ENCODE data around the gene FAM53A. TPM values are rescaled to one million over a fixed set of nuclear protein-coding genes. Genes with fewer than 3 reads are reported as not detected.

Gene FAM53A
- total RNA-seq, 1 donor from 2014 or later, result 2.4 TPM

DNA sequence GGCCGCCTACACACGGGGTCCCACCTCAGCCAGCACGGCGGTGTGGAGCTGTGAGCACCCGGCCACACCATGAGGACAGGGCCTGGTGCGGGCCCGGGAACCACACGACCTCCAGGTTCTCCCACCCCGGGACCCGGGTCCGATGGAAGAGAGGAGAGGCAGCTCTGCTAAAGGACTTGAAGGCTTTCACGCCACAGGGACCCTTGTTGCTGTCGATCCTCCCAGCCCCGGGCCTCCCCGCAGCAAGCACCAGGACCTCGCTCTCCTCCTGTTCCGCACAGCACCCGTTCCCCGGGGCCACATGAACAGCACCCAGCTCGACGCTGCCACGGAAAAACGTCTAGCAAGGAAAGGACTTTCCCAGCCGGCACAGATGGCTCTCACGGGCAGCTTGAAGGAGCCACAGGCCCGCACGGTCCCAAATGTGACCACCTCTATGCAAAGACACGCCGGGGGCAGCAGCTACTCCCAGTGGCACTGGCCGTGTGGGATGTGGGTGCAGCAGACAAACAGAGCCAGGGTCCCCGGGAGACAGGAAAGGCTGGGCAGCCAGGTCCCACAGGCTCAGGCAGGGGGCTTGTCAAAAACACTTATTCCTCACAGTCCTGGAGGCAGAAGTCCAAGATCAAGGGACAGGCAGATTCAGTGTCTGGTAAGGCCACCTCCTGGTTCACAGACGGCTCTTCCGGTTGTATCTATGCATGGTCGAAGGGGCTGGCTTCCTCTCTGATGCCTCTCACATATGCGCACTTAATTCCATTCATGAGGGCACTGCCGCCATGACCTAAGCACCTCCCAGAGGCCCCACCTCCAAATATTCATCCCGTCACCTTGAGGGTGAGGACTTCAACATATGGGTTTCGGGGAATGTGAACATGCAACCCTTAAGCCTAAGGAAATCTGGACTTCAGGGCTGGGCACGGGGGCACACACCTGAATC, 24.7 kb downstream of the FAM53A start:
- DNase-seq, result no peak

- no peak for DNase-seq
Measured at GRCh38 chr4:1658581-1658980, 25.5 kb downstream of the FAM53A start.

DNA sequence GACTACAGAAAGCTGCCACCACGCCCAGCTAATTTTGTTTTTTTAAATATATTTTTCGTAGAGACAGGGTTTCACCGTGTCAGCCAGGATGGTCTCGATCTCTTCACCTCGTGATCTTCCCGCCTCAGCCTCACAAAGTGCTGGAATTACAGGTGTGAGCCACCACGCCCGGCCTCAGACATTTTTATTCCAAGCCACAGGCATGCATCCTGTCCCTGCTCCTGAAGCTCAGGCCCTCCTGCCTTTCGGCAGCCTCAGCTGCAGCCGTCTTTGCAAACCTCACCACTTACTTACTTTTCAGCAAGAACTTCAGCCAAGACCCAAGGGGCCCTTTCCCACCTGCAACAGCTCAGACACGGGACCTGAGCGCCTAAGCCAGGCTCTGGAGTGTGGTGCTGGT, 26.0 kb downstream of the FAM53A start:
- DNase-seq, result no peak

GRCh38 chr4:1656986-1657385, 27.1 kb downstream of the FAM53A start:
- no peak for DNase-seq

DNA sequence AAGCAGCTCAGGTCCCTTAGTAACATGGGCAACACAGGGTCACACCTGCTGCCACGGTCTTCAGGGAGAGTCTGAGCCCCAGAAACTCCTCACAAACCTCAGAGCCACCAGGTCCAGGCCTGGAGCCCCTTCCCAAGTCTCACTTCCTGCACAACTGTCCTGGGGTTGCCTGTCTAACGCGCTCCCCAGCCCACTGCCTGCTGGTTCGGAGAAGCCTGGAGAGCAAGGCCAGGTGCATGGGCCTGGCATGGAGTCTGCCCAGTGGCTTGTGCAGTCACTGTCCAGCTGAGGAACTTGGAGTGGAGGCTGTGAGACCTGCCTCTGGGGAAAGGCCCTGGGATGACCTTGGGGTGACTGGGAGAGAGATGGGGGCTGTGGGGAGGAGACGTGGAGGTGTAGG, 28.0 kb downstream of the FAM53A start:
- DNase-seq, result no peak

DNA sequence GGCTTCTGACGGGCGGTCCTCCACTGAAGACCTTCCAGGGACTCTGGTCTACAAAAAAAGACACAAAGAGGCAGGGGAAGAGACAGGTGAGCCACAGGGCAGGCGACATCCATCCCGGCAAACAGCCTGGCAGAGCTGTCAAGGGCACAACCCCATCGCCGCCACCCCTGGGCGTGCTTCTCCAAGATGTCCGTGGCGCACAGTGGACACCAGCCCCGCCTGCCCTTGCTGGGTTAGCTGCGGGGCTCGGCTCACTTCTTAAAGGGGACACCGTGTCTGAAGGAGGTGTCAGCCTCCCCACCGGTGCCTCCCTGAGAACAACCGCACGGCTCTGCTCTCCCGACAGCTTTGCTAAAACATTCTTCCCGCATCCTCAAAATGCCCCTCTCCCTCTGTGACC, 28.4 kb downstream of the FAM53A start:
- DNase-seq, result no peak

DNA sequence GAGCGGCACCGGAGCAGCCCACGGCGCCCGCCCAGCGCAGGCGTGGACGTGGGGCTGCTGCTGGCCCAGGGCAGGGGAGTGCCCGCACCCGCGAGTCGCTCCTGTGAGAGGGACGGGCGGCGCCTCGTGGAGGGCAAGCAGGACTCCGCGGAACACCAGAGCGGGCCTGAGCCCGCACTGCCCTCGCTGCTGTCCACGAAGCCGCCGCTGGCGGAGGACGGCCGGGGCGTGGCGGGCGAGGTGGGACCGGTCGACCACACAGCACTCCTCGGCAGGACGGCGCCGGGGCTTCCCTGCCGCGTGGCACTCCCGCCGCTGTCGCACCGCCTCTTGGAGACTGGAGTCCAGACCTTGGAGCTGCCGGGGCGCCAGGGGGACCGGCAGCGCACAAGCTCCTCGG, 29.0 kb downstream of the FAM53A start:
- DNase-seq, result no peak

GRCh38 chr4:1654216-1654955, 29.7 kb downstream of the FAM53A start:
- DNase-seq, result no peak

- no peak for DNase-seq
Measured at GRCh38 chr4:1653776-1654175, 30.3 kb downstream of the FAM53A start.

- DNase-seq, result no peak
Measured at GRCh38 chr4:1652088-1652487, 32.0 kb downstream of the FAM53A start.

GRCh38 chr4:1651609-1652008, 32.5 kb downstream of the FAM53A start:
- no peak for DNase-seq

- DNase-seq, result no peak
Measured at GRCh38 chr4:1648962-1649361, 35.2 kb downstream of the FAM53A start.

GRCh38 chr4:1647432-1647831, 36.7 kb downstream of the FAM53A start:
- no peak for DNase-seq

GRCh38 chr4:1646690-1647089, 37.4 kb downstream of the FAM53A start:
- DNase-seq, result no peak

- DNase-seq, result no peak
Measured at GRCh38 chr4:1644891-1645657, 39.0 kb downstream of the FAM53A start.

- no peak for DNase-seq
Measured at GRCh38 chr4:1643971-1644735, 40.0 kb downstream of the FAM53A start.

DNA sequence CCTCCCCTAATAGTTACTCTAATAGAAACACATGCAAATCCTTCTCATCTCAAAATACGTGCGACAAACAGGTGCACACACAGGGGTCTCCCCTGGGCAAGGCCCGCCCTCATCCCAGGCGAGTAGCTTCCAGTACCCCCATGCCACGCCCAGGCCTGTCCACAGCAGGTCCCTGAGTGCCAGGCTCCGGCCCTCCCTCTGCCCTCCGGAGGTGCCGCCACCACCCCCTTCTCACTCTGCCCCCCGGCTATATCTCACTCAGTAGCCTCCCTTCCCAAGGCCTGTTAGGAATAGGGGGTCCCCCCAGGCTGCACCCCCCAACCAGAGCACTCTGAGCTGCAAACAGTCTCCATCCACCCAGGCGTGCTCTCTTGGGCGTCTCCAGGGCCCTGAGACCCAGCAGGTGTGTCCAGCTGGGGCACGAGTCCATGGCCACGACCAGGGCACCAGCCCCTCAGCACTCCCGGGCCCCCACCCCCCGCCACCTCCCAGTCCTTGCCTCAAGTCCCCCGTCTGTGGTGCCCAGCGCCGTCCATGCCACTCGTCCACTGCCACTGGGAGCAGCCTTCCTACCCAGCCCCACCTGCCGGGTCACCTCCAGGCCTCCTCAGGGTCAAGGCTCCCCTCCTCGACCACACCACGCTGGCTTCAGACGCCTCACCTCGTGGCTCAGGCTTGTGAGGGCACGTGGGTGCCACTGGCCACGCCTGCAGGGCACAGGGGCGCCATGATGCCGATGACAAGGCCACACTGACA, 41.7 kb downstream of the FAM53A start:
- no peak for DNase-seq

DNA sequence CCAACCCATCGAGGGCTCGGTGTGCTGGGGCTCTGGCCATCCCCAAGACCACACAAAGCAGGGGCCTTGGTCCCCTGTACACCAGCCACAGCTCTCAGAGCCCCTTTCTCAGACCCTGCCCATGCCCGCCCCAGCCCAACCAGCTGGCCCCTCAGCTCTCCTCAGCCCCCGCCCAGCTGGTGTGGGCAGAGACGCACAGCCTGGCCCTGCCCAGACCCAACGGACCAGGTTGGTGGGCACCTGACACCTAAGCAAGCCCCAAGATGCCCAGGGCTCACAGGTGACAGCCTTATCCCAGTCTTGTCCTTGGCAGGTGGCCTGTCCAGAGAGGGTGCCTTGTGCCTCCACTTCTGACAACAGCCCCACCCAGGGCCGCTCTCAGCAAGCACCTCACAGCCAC, 42.4 kb downstream of the FAM53A start:
- no peak for DNase-seq

- peak; percentile 29 for DNase-seq
Measured at GRCh38 chr4:1640716-1641503, 43.2 kb downstream of the FAM53A start.

- no peak for DNase-seq
Measured at GRCh38 chr4:1640190-1640589, 43.9 kb downstream of the FAM53A start.
